ENCODE results near the gene CCDC54. TPM values are rescaled to one million over a fixed set of nuclear protein-coding genes. Genes with fewer than 3 reads are reported as not detected.

Gene CCDC54
- polyA plus RNA-seq, 1 donor, result 0.04 TPM

DNA sequence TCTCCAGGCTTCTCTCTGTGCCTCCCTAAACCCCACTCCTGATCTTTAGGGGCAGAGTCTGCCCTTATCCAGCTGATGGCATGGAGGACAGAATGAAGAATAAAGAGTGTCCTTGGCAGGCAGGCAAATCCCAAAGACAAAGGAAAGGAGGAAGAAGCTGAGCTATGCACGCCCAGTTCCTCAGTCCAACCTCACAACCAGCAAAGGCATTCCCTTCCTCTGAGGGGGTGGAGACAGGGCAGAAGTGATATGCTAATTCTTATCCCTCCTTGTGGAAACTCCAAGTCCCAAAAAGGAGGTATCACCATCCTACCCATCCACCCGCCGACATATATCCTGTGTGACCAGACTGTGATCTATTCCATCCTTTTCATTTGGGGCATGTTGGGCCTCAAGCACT, 10.5 kb upstream of the CCDC54 start:
- no peak for DNase-seq
- Histone ChIP-seq H3K4me3 (ENCODE audit: low read length) (no peak overlapping the region), H3K4me1 (ENCODE audit: control insufficient read depth, insufficient read depth, low read length) (no peaks in the 10 kb centered on the region), H3K27ac (ENCODE audit: low read length) (no peak overlapping the region), H3K36me3 (ENCODE audit: control insufficient read depth, insufficient read depth, low read length) (no peaks in the 10 kb centered on the region), H3K27me3 (ENCODE audit: control insufficient read depth, insufficient read depth, low read length) (no peaks in the 10 kb centered on the region), H3K9me3 (ENCODE audit: control insufficient read depth, low read depth, low read length) (no peaks in the 10 kb centered on the region)
- no CpG with 5 or more reads among the region's 3 CpGs for WGBS (ENCODE audit: insufficient coverage, low lambda C conversion rate)

DNA sequence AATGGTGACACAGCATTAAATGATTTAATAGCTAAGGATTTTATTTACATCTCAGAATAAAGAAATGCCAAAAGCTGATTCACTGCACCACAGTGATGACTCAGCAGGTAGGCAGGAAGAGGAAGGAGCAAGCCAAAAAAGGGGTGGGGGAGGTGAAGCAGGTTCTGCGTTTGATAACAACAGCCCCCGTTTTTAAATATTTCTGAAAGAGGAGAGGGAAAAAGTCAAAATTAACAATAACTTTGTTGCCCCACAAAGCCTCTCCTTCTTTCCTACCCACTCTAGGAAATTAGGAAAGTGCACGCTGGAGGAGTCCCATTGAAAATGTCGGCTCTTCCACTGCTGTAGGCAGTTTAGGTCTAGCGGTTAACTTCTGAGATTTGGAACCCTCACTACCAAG, 9.9 kb upstream of the CCDC54 start:
- H3K27me3 ChIP-seq (ENCODE audit: control insufficient read depth, insufficient read depth, low read length), result no peaks in the 10 kb centered on the region
- 93% methylated on average over 2 of the region's 5 CpGs for WGBS (ENCODE audit: insufficient coverage, low lambda C conversion rate)
- H3K27ac ChIP-seq (ENCODE audit: low read length), result no peak overlapping the region

GRCh38 chr3:107368654-107369398, 8.4 kb upstream of the CCDC54 start:
- H3K9me3 ChIP-seq (ENCODE audit: control insufficient read depth, low read depth, low read length), result no peaks in the 10 kb centered on the region
- H3K27me3 ChIP-seq (ENCODE audit: control insufficient read depth, insufficient read depth, low read length), result no peaks in the 10 kb centered on the region
- no peak overlapping the region for H3K4me3 ChIP-seq (ENCODE audit: low read length)
- no peak for DNase-seq
- H3K27ac ChIP-seq (ENCODE audit: low read length), result no peak overlapping the region
- 92% methylated on average over 2 of the region's 8 CpGs for WGBS (ENCODE audit: insufficient coverage, low lambda C conversion rate)
- no peaks in the 10 kb centered on the region for H3K4me1 ChIP-seq (ENCODE audit: control insufficient read depth, insufficient read depth, low read length)
- H3K36me3 ChIP-seq (ENCODE audit: control insufficient read depth, insufficient read depth, low read length), result no peaks in the 10 kb centered on the region

More for the DNA sequence above, 9.9 kb upstream of the CCDC54 start:
- H3K4me1 ChIP-seq (ENCODE audit: control insufficient read depth, insufficient read depth, low read length), result no peaks in the 10 kb centered on the region
- no peak overlapping the region for H3K4me3 ChIP-seq (ENCODE audit: low read length)
- no peaks in the 10 kb centered on the region for H3K36me3 ChIP-seq (ENCODE audit: control insufficient read depth, insufficient read depth, low read length)
- H3K9me3 ChIP-seq (ENCODE audit: control insufficient read depth, low read depth, low read length), result no peaks in the 10 kb centered on the region
- DNase-seq, result no peak

DNA sequence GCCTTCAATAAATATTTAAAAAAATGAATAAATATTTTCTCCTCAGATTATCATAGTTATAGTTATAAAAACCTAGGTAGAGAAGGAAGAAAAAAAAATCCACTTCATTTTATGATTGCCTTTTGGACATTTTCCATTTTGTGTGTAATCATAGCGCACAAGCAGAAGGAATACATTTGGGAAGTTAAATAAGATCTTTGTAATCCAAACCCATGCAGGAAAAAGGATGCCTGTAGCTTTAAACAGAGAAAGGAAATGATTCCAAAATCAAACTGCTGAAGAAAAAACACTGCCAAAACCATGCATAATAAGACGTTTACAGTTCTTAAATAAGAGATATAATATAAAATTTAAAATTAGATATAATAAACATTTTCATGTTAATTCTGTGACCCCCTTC, 7.4 kb upstream of the CCDC54 start:
- no CpG with 5 or more reads among the region's 2 CpGs for WGBS (ENCODE audit: insufficient coverage, low lambda C conversion rate)
- Histone ChIP-seq H3K4me1 (ENCODE audit: control insufficient read depth, insufficient read depth, low read length) (no peaks in the 10 kb centered on the region), H3K36me3 (ENCODE audit: control insufficient read depth, insufficient read depth, low read length) (no peaks in the 10 kb centered on the region), H3K27ac (ENCODE audit: low read length) (no peak overlapping the region), H3K9me3 (ENCODE audit: control insufficient read depth, low read depth, low read length) (no peaks in the 10 kb centered on the region), H3K4me3 (ENCODE audit: low read length) (no peak overlapping the region), H3K27me3 (ENCODE audit: control insufficient read depth, insufficient read depth, low read length) (no peaks in the 10 kb centered on the region)
- DNase-seq, result no peak

DNA sequence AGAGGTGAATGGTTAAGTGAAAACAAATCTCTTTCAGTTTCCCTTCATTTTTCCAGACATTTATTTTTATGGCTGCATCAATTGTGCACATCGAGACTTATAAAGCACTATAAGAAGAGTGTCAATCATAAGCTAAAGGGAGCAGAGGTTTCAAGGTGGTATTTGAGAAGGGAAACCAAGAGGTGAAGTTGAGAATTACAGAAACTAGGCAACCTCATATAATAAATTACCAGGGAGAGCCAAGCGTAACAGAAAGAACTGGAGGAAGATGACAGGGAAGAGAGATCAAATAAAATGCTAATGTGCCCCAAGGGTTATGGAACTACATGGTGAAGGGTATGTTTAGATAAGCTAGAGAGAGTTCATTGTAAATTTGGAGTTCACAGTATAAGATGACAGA, 6.3 kb upstream of the CCDC54 start:
- Histone ChIP-seq H3K27me3 (ENCODE audit: control insufficient read depth, insufficient read depth, low read length) (no peaks in the 10 kb centered on the region), H3K4me1 (ENCODE audit: control insufficient read depth, insufficient read depth, low read length) (no peaks in the 10 kb centered on the region), H3K9me3 (ENCODE audit: control insufficient read depth, low read depth, low read length) (no peaks in the 10 kb centered on the region), H3K4me3 (ENCODE audit: low read length) (no peak overlapping the region), H3K27ac (ENCODE audit: low read length) (no peak overlapping the region), H3K36me3 (ENCODE audit: control insufficient read depth, insufficient read depth, low read length) (no peaks in the 10 kb centered on the region)
- 75% methylated on average over 2 of the region's 2 CpGs for WGBS (ENCODE audit: insufficient coverage, low lambda C conversion rate)
- no peak for DNase-seq

- H3K4me3 ChIP-seq (ENCODE audit: low read length), result no peak overlapping the region
- WGBS (ENCODE audit: insufficient coverage, low lambda C conversion rate), result 100% methylated on average over 1 of the region's 6 CpGs
- no peaks in the 10 kb centered on the region for H3K27me3 ChIP-seq (ENCODE audit: control insufficient read depth, insufficient read depth, low read length)
- no peaks in the 10 kb centered on the region for H3K36me3 ChIP-seq (ENCODE audit: control insufficient read depth, insufficient read depth, low read length)
- no peaks in the 10 kb centered on the region for H3K4me1 ChIP-seq (ENCODE audit: control insufficient read depth, insufficient read depth, low read length)
- no peak overlapping the region for H3K27ac ChIP-seq (ENCODE audit: low read length)
- no peaks in the 10 kb centered on the region for H3K9me3 ChIP-seq (ENCODE audit: control insufficient read depth, low read depth, low read length)
- no peak for DNase-seq
Measured at GRCh38 chr3:107372506-107372905, 4.7 kb upstream of the CCDC54 start.

- H3K4me3 ChIP-seq (ENCODE audit: low read length), result no peak overlapping the region
- no peaks in the 10 kb centered on the region for H3K27me3 ChIP-seq (ENCODE audit: control insufficient read depth, insufficient read depth, low read length)
- no peak for DNase-seq
- no peaks in the 10 kb centered on the region for H3K9me3 ChIP-seq (ENCODE audit: control insufficient read depth, low read depth, low read length)
- WGBS (ENCODE audit: insufficient coverage, low lambda C conversion rate), result no CpG with 5 or more reads among the region's 6 CpGs
- no peaks in the 10 kb centered on the region for H3K4me1 ChIP-seq (ENCODE audit: control insufficient read depth, insufficient read depth, low read length)
- H3K27ac ChIP-seq (ENCODE audit: low read length), result no peak overlapping the region
- H3K36me3 ChIP-seq (ENCODE audit: control insufficient read depth, insufficient read depth, low read length), result no peaks in the 10 kb centered on the region
Measured at GRCh38 chr3:107373896-107374295, 3.3 kb upstream of the CCDC54 start.

DNA sequence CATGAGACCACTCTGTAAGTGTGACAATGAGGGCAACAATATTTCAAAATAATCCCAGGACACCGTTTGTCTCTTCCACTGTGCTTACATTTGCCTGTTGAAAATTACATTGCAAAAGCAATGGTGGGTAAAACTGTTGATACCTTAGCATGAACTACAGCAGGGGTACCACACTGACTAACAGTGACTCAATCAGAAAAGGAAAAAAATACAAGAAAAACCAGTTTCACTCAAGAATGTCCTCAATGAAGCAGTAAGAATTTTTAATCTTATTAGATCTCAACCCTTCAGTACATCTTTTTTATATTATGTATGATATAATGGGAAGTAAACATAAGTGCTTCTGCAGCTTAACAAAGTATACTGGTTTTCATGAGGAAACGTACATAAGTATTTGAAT, 1.6 kb upstream of the CCDC54 start:
- WGBS (ENCODE audit: insufficient coverage, low lambda C conversion rate), result 88% methylated on average over 1 of the region's 2 CpGs
- no peaks in the 10 kb centered on the region for H3K36me3 ChIP-seq (ENCODE audit: control insufficient read depth, insufficient read depth, low read length)
- no peaks in the 10 kb centered on the region for H3K27me3 ChIP-seq (ENCODE audit: control insufficient read depth, insufficient read depth, low read length)
- H3K4me3 ChIP-seq (ENCODE audit: low read length), result no peak overlapping the region
- H3K9me3 ChIP-seq (ENCODE audit: control insufficient read depth, low read depth, low read length), result no peaks in the 10 kb centered on the region
- no peak overlapping the region for H3K27ac ChIP-seq (ENCODE audit: low read length)
- DNase-seq, result no peak
- no peaks in the 10 kb centered on the region for H3K4me1 ChIP-seq (ENCODE audit: control insufficient read depth, insufficient read depth, low read length)

GRCh38 chr3:107382631-107383030, 5.4 kb downstream of the CCDC54 start:
- Histone ChIP-seq H3K36me3 (ENCODE audit: control insufficient read depth, insufficient read depth, low read length) (no peaks in the 10 kb centered on the region), H3K4me3 (ENCODE audit: low read length) (no peak overlapping the region), H3K27me3 (ENCODE audit: control insufficient read depth, insufficient read depth, low read length) (no peaks in the 10 kb centered on the region), H3K27ac (ENCODE audit: low read length) (no peak overlapping the region), H3K9me3 (ENCODE audit: control insufficient read depth, low read depth, low read length) (no peaks in the 10 kb centered on the region), H3K4me1 (ENCODE audit: control insufficient read depth, insufficient read depth, low read length) (no peaks in the 10 kb centered on the region)
- no peak for DNase-seq
- 80% methylated on average over 1 of the region's 4 CpGs for WGBS (ENCODE audit: insufficient coverage, low lambda C conversion rate)

DNA sequence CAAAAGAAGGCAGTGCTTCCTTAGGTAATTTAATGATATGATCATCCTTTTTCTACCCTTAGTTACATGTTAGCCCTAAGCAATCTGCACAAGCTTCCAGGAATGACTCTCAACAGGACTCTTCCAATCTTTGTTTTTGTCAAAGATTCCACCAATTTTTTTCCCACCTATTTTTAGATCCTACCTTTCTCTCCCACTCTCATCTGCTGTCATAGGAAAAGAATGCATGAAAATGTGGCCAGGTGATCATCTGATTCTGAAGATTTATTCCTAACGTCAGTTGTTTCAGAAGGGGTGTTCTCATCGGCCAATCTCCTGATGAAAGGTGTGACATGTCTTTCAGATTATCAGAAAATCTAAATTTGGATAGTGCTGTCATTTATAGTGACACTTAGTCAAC, 7.2 kb downstream of the CCDC54 start:
- Histone ChIP-seq H3K36me3 (ENCODE audit: control insufficient read depth, insufficient read depth, low read length) (no peaks in the 10 kb centered on the region), H3K4me1 (ENCODE audit: control insufficient read depth, insufficient read depth, low read length) (no peaks in the 10 kb centered on the region), H3K4me3 (ENCODE audit: low read length) (no peak overlapping the region), H3K27me3 (ENCODE audit: control insufficient read depth, insufficient read depth, low read length) (no peaks in the 10 kb centered on the region), H3K9me3 (ENCODE audit: control insufficient read depth, low read depth, low read length) (no peaks in the 10 kb centered on the region), H3K27ac (ENCODE audit: low read length) (no peak overlapping the region)
- WGBS (ENCODE audit: insufficient coverage, low lambda C conversion rate), result 90% methylated on average over 2 of the region's 2 CpGs
- no peak for DNase-seq

DNA sequence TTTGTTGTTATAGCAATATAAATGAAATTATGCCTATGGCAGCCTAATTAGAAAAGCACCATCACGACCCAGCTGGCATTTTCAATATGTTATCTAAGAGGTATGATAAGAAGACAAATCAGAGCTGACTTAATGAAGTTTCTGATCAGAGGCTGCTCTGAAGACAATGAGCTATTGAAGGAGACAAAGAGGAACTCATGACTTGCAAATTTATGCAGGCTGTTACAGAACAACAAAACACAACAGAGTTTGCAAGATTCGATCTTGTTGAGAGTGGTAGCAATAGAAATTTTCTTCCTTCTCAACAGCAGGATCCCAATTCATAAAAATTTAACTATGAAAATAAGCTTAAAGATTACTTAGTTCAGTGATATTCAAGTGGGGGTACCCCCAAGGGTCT, 7.7 kb downstream of the CCDC54 start:
- H3K36me3 ChIP-seq (ENCODE audit: control insufficient read depth, insufficient read depth, low read length), result no peaks in the 10 kb centered on the region
- no peak overlapping the region for H3K27ac ChIP-seq (ENCODE audit: low read length)
- no peaks in the 10 kb centered on the region for H3K4me1 ChIP-seq (ENCODE audit: control insufficient read depth, insufficient read depth, low read length)
- no peaks in the 10 kb centered on the region for H3K9me3 ChIP-seq (ENCODE audit: control insufficient read depth, low read depth, low read length)
- H3K27me3 ChIP-seq (ENCODE audit: control insufficient read depth, insufficient read depth, low read length), result no peaks in the 10 kb centered on the region
- DNase-seq, result no peak
- WGBS (ENCODE audit: insufficient coverage, low lambda C conversion rate), result no CpG with 5 or more reads among the region's 2 CpGs
- no peak overlapping the region for H3K4me3 ChIP-seq (ENCODE audit: low read length)
